C4-2B (cell line): Measurements from ENCODE around the gene DDX46.
"Not testable (repeated sequence)": the region's sequence is repeated elsewhere in the genome, so short reads cannot be mapped to it uniquely, and the experiment has no call there.

ENCODE experiments used
- H3K27ac ChIP-seq: fragments of 450-650 bp; 2 replicates; pipeline ENCODE4 v1.5.1; 2017
- ZFX ChIP-seq: fragments of 450-650 bp; IDR thresholded peaks from 2 replicates; pipeline ENCODE4 v1.6.1; 2017
- TF ChIP-seq, protein P1 (sequence below): fragments of 450-650 bp; conservative IDR thresholded peaks from 2 replicates; pipeline ENCODE4 v1.5.1; 2017; ENCODE audit warnings: mild to moderate bottlenecking

DDX46 gene

DNA sequence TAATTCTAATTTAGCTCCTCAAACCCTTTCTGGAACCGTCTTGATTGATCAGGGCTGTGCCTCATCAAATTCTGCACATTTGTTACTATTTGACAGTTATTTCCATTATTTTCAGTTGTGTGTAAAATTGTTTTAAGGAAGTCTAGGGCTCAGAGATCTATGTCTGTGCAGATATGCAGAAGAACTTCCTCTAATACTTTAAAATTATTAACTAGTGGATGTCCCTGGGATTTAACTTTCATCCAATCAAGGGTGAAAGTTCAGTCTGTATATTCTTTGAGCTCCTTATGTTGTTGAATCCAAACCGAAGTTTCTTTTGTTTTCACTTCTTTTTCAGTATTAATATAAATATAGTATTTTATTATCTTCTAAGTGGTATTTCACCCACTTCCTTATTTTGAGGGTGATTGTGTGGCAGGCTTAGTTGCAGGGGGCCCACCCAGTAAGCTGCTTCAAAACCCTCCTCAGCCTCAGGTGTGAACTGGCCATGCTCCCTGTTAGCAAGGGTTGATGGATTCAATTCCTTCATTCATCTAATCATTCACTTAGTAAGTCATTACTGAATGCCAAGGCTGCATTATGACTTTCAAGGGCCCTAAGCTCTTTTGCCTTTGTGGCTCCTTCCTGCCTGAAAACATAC is 22.3 kb upstream of the DDX46 start:
- no peak for TF ChIP-seq ZFX
- TF ChIP-seq, protein P1, sequence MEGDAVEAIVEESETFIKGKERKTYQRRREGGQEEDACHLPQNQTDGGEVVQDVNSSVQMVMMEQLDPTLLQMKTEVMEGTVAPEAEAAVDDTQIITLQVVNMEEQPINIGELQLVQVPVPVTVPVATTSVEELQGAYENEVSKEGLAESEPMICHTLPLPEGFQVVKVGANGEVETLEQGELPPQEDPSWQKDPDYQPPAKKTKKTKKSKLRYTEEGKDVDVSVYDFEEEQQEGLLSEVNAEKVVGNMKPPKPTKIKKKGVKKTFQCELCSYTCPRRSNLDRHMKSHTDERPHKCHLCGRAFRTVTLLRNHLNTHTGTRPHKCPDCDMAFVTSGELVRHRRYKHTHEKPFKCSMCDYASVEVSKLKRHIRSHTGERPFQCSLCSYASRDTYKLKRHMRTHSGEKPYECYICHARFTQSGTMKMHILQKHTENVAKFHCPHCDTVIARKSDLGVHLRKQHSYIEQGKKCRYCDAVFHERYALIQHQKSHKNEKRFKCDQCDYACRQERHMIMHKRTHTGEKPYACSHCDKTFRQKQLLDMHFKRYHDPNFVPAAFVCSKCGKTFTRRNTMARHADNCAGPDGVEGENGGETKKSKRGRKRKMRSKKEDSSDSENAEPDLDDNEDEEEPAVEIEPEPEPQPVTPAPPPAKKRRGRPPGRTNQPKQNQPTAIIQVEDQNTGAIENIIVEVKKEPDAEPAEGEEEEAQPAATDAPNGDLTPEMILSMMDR = no peak
- H3K27ac ChIP-seq = no peak overlapping the region

DNA sequence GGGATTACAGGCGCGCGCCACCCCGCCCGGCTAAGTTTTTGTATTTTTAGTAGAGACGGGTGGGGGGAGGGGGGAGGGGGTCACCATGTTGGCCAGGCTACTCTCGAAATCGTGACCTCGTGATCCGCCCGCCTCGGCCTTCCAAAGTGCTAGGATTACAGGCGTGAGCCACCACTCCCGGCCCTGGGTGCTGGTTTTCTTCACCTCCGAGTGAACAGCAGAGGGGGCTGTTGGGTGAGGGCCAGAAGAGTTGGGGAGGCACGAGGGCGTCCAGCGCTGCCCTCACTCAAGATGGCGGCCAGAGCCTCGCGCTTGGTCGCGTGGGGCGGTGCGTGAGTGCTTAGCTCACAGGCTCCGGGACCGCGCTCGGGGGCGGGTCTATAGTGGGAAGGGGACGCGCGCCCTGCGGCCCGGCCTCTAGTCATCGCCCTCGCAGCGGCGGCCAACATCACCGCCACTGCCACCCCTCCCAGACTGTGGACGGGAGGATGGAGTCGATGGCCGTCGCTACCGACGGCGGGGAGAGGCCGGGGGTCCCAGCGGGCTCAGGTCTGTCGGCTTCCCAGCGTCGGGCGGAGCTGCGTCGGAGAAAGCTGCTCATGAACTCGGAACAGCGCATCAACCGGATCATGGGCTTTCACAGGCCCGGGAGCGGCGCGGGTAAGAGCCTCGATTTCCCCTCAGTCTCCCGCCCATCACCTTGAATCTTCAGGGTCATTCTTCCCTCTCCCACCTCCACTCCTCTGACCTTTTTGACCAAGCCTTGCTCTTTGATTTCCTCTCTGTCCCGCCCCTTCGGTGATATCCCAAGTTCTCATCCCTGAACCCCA is 20.2 kb upstream of the DDX46 start, which contains the start of gene CAMLG:
Gene CAMLG, plus strand, starts transcription at position 416 of the 830 bp plus-strand sequence. Its CDS starts 73 bp downstream, at position 489.
- peak within 1 kb of the TSS; percentile 75 for H3K27ac ChIP-seq
- TF ChIP-seq, protein P1 = no peak
- peak; percentile 69 for TF ChIP-seq ZFX

DNA sequence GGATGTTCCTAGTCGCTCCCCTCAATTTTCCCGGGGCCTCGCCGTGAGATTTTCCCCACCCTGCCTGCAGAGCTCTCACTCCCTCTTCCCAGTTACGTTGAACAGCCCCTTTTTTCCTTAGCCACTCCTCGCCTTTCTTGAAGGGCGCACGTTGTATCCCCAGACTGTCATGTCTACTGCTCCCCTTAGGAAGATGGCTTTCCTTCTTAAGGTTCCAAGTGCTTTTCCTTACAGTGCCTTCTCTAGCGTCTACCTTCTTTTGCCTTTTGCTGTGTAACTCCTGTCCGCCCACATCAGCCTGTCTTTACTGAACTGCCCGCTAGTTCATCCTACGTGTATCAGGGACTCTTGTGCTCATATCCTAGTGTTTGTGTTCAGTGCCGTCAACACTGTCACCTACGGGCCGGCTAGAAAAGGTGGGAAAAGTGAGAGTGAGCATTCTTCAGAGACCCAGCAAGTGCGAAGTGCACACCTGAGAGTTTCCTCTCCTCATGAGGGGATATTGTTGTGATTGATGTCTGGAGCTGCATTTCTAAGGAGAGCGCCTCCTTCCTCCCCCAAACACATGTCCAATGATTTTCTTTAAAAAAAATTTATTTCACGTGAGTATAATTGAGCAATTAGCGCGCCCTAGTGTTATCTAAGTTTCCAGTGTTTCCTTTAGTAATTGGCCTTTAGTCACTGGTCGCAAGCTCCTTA is 19.5 kb upstream of the DDX46 start:
- H3K27ac ChIP-seq = peak overlapping the region; percentile 75
- no peak for TF ChIP-seq ZFX
- TF ChIP-seq, protein P1 = peak; percentile 75

DNA sequence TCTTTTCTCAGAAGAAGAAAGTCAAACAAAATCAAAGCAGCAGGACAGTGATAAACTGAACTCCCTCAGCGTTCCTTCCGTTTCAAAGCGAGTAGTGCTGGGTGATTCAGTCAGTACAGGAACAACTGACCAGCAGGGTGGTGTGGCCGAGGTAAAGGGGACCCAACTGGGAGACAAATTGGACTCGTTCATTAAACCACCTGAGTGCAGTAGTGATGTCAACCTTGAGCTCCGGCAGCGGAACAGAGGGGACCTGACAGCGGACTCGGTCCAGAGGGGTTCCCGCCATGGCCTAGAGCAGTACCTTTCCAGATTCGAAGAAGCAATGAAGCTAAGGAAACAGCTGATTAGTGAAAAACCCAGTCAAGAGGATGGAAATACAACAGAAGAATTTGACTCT is 17.5 kb upstream of the DDX46 start:
- no peak for TF ChIP-seq ZFX
- TF ChIP-seq, protein P1 = no peak
- no peak overlapping the region for H3K27ac ChIP-seq

DNA sequence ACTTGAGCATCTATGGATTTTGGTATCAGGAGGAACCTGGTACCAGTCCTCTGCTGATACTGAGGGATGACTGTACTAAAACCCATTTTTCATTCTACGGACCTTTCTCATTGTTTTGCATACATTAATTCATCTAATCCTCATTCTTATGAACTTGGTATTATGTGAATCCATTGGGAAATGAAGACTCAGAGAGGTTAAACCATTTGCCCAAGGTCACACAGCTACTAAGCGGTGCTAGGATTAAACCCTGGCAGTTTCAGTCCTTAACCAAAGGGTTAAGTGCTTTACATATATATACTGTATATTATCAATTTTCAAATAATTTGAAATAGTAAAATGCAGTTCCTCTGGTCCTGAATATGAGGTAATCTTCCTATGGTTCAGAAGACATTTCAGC is 16.4 kb upstream of the DDX46 start:
- no peak overlapping the region for H3K27ac ChIP-seq
- TF ChIP-seq ZFX = no peak
- TF ChIP-seq, protein P1 = no peak

DNA sequence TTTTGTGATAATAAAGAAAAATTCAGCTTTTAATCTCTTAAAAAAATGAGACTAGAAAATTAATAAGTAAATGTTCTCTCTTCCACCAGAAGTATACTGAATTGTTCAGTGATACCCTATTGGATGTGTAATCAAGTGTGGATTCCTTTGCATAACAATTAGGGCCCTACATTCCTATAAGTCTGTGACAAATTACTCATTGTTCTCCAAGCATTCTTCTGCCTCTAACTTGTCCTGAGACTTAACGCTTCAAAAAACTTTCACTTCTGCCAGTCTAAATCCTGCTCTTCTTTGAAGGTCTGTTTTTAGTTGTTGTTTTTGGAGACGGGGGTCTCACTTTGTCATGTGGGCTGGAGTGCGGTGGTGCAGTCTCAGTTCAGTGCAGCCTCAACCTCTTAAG is 9.2 kb upstream of the DDX46 start:
- no peak for TF ChIP-seq ZFX
- TF ChIP-seq, protein P1 = no peak
- H3K27ac ChIP-seq = no peak overlapping the region

DNA sequence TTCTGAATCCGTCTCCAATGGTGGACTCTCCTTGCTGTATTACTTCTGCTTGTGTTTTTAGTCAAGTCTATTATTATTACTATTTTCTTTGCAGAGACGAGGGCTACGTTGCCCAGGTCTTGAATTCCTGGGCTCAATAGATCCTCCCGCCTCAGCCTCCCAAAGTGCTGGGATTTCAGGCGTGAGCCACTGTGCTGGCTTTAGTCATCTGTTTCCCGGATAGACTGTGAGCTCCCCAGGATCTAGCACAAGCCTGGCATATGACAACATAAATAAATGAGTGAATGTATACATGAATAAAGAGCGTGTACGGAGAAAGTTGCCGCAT is 439 bp upstream of the DDX46 start:
- peak overlapping the region; percentile 83 for H3K27ac ChIP-seq
- TF ChIP-seq, protein P1 = no peak
- no peak for TF ChIP-seq ZFX

DNA sequence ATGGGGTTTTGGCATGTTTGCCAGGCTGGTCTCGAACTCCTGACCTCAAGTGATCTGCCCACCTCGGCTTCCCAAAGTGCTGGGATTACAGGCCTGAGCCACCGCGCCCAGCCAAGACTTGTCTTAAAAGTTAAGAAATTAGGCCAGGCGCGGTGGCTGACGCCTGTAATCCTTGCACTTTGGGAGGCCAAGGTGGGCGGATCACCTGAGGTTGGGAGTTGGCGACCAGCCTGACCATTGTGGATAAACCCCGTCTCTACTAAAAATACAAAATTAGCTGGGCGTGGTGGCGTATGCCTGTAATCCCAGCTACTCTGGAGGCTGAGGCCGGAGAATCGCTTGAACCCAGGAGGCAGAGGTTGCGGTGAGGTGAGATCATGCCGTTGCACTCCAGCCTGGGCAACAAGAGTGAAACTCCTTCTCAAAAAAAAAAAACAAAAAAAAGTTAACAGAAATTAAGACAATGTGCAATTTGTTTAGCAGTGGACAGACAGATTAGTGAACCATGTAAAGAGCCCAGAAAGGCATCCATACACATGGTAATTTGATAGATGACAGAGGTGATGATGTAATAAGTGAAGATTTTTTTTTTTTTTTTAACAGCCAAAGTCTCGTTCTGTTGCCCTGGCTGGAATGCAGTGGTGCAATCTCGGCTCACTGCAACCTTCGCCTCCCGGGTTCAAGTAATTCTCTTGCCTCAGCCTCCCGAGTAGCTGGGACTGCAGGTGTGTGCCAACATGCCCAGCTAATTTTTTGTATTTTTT is 9.1 kb downstream of the DDX46 start:
- H3K27ac ChIP-seq = not testable (repeated sequence)
